Left ventricle myocardium superior (tissue), 1 donor: ENCODE results near the gene CCDC85C. TPM values are rescaled to one million over a fixed set of nuclear protein-coding genes. Genes with fewer than 3 reads are reported as not detected.
A peak's percentile ranks its signal among the peaks of the same experiment; 100 is the strongest.

Experiments
- ATAC-seq: fragments of 200-7000 bp; cut with Tn5 transposase; one replicate; pipeline ENCODE4 v1.9.1; 2020; ENCODE audit warnings: mild to moderate bottlenecking, moderate library complexity
- DNase-seq: peaks from one replicate; pipeline ENCODE4 v3.0.0-alpha.2; 2020
- intact Hi-C: fragments of 100-400 bp; cut with micrococcal nuclease; formaldehyde crosslinking; loops from one replicate; pipeline ENCODE4 v1.11.0; 2022
- total RNA-seq: library from RNA; stranded (reverse); fragmentation: NEBNext Ultra II Directional; extraction: Animal tissue kit (Norgen Biotek cat#: 25700); gene quantifications from one replicate; pipeline ENCODE4 v1.2.1, GENCODE V29; 2021
- donor health status: DM: no; HTN: yes; CAD: no; lungs with severe emphysema.

Gene CCDC85C
- total RNA-seq, 1 donor from 2014 or later = 49.3 TPM

- no peak for DNase-seq
- intact Hi-C loops = no loop called here
Measured at GRCh38 chr14:99566390-99567354, 37.3 kb downstream of the CCDC85C start.

GRCh38 chr14:99566009-99566389, 38.0 kb downstream of the CCDC85C start:
- no peak for ATAC-seq
- intact Hi-C loops = no loop called here
- DNase-seq = no peak

More at GRCh38 chr14:99566390-99567354, 37.3 kb downstream of the CCDC85C start:
- ATAC-seq = no peak

GRCh38 chr14:99565383-99565782, 38.6 kb downstream of the CCDC85C start:
- intact Hi-C loops = no loop called here
- ATAC-seq (no peak), DNase-seq (no peak)

GRCh38 chr14:99564926-99565259, 39.1 kb downstream of the CCDC85C start:
- intact Hi-C loops = no loop called here
- DNase-seq (no peak), ATAC-seq (no peak)

GRCh38 chr14:99564256-99564925, 39.6 kb downstream of the CCDC85C start:
- intact Hi-C loops = no loop called here
- ATAC-seq = peak; percentile 44
- DNase-seq = peak; percentile 70

- intact Hi-C loops = no loop called here
- DNase-seq = no peak
- no peak for ATAC-seq
Measured at GRCh38 chr14:99563749-99564129, 40.3 kb downstream of the CCDC85C start.

GRCh38 chr14:99562856-99563748, 40.9 kb downstream of the CCDC85C start:
- ATAC-seq (peak; percentile 79), DNase-seq (peak; percentile 89)
- intact Hi-C loops = no loop called here

- intact Hi-C loops = no loop called here
- DNase-seq = no peak
- ATAC-seq = no peak
Measured at GRCh38 chr14:99561864-99562263, 42.1 kb downstream of the CCDC85C start.

GRCh38 chr14:99560922-99561683, 42.9 kb downstream of the CCDC85C start:
- DNase-seq (peak; percentile 84), ATAC-seq (peak; percentile 72)
- intact Hi-C loops = no loop called here

GRCh38 chr14:99560403-99560802, 43.6 kb downstream of the CCDC85C start:
- DNase-seq = no peak
- intact Hi-C loops = no loop called here

GRCh38 chr14:99559286-99559990, 44.6 kb downstream of the CCDC85C start:
- DNase-seq (no peak), ATAC-seq (no peak)
- intact Hi-C loops = no loop called here

More at GRCh38 chr14:99560403-99560802, 43.6 kb downstream of the CCDC85C start:
- no peak for ATAC-seq

- DNase-seq = no peak
- ATAC-seq = no peak
- intact Hi-C loops = no loop called here
Measured at GRCh38 chr14:99556134-99556791, 47.7 kb downstream of the CCDC85C start.

- intact Hi-C loops = no loop called here
- peak; percentile 48 for DNase-seq
- peak; percentile 79 for ATAC-seq
Measured at GRCh38 chr14:99554757-99555531, 49.1 kb downstream of the CCDC85C start.

GRCh38 chr14:99554184-99554583, 49.8 kb downstream of the CCDC85C start:
- intact Hi-C loops = no loop called here
- ATAC-seq (peak; percentile 85), DNase-seq (peak; percentile 75)

GRCh38 chr14:99552572-99553216, 51.3 kb downstream of the CCDC85C start:
- peak; percentile 59 for ATAC-seq
- intact Hi-C loops = no loop called here
- DNase-seq = peak; percentile 59

- DNase-seq (no peak), ATAC-seq (peak; percentile 1)
- intact Hi-C loops = no loop called here
Measured at GRCh38 chr14:99552021-99552553, 51.9 kb downstream of the CCDC85C start.
